Vagina (tissue), 2 donors: ENCODE data around the gene BEX3.

Experiments used
- CTCF ChIP-seq, 3 experiments: fragments of 450-650 bp in 2 of 3; fragments of 200-600 bp in 1 of 3; sonication (generic) in 1 of 3; IDR thresholded peaks; one replicate each; pipeline ENCODE4 v1.5.1; 2017 to 2019; ENCODE audit warnings: antibody characterized with exemption in 3 of 3, mild to moderate bottlenecking in 2 of 3, moderate library complexity in 2 of 3
- POLR2A ChIP-seq, 2 donors: fragments of 450-650 bp; IDR thresholded peaks; one replicate each; pipeline ENCODE4 v1.6.1; 2017; ENCODE audit warnings: antibody characterized with exemption in 2 of 2, mild to moderate bottlenecking in 2 of 2, moderate library complexity in 2 of 2
- POLR2AphosphoS5 ChIP-seq, 2 donors: sonication (generic); formaldehyde crosslinking; IDR thresholded peaks; one replicate each; pipeline ENCODE4 v1.9.0; 2017; ENCODE audit warnings: antibody characterized with exemption in 2 of 2, mild to moderate bottlenecking in 2 of 2, low read depth in 1 of 2; ENCODE audit not compliant: insufficient read depth in 1 of 2

GRCh38 chrX:103376118-103376978 lies at the start of gene BEX3:
- TF ChIP-seq CTCF (IDR thresholded peaks at IDR 0.05) (no peak), POLR2A (IDR thresholded peaks at IDR 0.05) (peak in 1 of 2 donors; percentile 39), POLR2AphosphoS5 (IDR thresholded peaks at IDR 0.05; ENCODE audit: insufficient read depth in 1 of 2, low read depth in 1 of 2) (peak in 1 of 2 donors; percentile 75)
